Esophagus muscularis mucosa (tissue), 4 donors: Measurements from ENCODE around the gene DCTPP1. TPM values are rescaled to one million over a fixed set of nuclear protein-coding genes. Genes with fewer than 3 reads are reported as not detected.
"Not testable (repeated sequence)": the region's sequence is repeated elsewhere in the genome, so short reads cannot be mapped to it uniquely, and the experiment has no call there.

Experiments used
- DNase-seq: peaks from one replicate; pipeline ENCODE4 v3.0.0-alpha.2; 2017; ENCODE audit errors: extremely low spot score
- H3K27ac ChIP-seq, 4 donors: fragments of 200-600 bp; sonication (generic); replicated peaks in 1 of 4; 1 replicate in 3 of 4; 2 replicates in 1 of 4; pipeline ENCODE4 v1.5.1; 2016 to 2019; ENCODE audit warnings: mild to moderate bottlenecking in 1 of 4
- H3K27me3 ChIP-seq, 4 donors: fragments of 200-600 bp; sonication (generic); one replicate each; pipeline versions ENCODE4 v1.5.1 to v1.6.0; 2016 to 2019
- H3K36me3 ChIP-seq, 4 donors: fragments of 200-600 bp; sonication (generic); one replicate each; pipeline ENCODE4 v1.5.1; 2016 to 2019
- H3K4me1 ChIP-seq, 4 donors: fragments of 200-600 bp; sonication (generic); one replicate each; pipeline ENCODE4 v1.5.1; 2016 to 2019
- H3K4me3 ChIP-seq, 4 donors: fragments of 200-600 bp; sonication (generic); 1 replicate in 2 of 4; 2 replicates in 2 of 4; pipeline ENCODE4 v1.5.1; 2016 to 2019; ENCODE audit warnings: mild to moderate bottlenecking in 4 of 4, moderate library complexity in 1 of 4
- H3K9me3 ChIP-seq, 4 donors: fragments of 200-600 bp; sonication (generic); 1 replicate in 3 of 4; 2 replicates in 1 of 4; pipeline ENCODE4 v1.5.1; 2016 to 2019
- CTCF ChIP-seq, 3 experiments: fragments of 200-600 bp in 2 of 3; fragments of 450-650 bp in 1 of 3; sonication (generic) in 2 of 3; IDR thresholded peaks; one replicate each; pipeline ENCODE4 v1.5.1; 2017 to 2019; ENCODE audit warnings: antibody characterized with exemption in 3 of 3, mild to moderate bottlenecking in 2 of 3, moderate library complexity in 1 of 3
- EP300 ChIP-seq: sonication (generic); formaldehyde crosslinking; IDR thresholded peaks from one replicate; pipeline ENCODE4 v1.6.1; 2017; ENCODE audit warnings: antibody characterized with exemption
- POLR2A ChIP-seq: fragments of 450-650 bp; IDR thresholded peaks from one replicate; pipeline ENCODE4 v1.6.1; 2017; ENCODE audit warnings: antibody characterized with exemption, moderate library complexity, mild to moderate bottlenecking, low read depth
- POLR2AphosphoS5 ChIP-seq, 2 donors: sonication (generic); formaldehyde crosslinking; IDR thresholded peaks; one replicate each; pipeline ENCODE4 v1.6.1; 2017; ENCODE audit warnings: antibody characterized with exemption in 2 of 2
- WGBS: methylation state at CpG from one replicate; pipeline ENCODE4 v1.1.5; 2018; 5-methylcytosine and 5-hydroxymethylcytosine counted together
- intact Hi-C: fragments of 100-400 bp; cut with DNase I; formaldehyde crosslinking; loops from one replicate; pipeline ENCODE4 v1.15.1; 2023
- total RNA-seq, 4 donors: library from RNA; depleted of rRNA; stranded (reverse); fragments of >200 nt; gene quantifications; one replicate each; pipeline versions ENCODE4 v1.1.0 to v1.2.1, GENCODE V29; 2016

Gene DCTPP1
- total RNA-seq, 4 donors from 2014 or later, result 11.1 to 21.7 (median 14.1) TPM

DNA sequence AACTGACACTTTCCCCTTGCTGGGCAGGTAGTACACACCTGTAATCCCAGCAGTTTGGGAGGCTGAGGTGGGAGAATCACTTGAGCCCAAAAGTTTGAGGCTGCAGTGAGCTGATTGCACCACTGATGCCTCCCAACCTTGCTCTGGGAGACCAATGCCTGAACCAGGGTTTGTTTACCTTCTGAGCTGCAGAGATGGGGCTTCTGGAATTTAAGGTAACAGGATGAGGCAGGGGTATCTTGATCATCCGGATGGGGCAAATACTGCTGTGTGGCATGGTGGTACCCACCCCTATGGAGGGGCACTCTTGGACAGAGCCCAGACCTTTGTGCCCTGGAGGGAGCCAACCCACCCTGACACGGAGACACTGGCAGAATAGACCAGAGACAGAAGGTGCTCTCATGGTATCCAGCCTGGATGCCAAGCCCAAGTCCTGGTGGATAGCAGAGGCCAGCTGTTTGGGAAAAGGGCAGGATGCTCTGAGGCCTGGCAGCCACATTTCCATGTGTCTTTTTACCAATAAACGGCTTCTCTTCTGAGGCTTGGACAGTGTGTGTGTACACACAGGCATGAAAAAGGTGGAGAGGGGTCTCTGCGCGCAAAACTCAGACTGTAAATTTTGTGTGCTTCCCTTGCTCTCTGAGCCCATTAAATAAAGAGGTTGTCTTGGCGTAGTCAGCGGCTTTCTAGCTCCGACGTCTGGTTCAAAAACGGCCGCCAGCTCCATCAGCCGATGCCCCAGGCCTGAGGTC, 30.2 kb downstream of the DCTPP1 start:
- no peak for DNase-seq
- peak overlapping the region; percentile 88 to 92 (median 90) for H3K27ac ChIP-seq
- peaks cover 18 to 53% (median 49%) of the 10 kb centered on the region in 4 donors for H3K4me1 ChIP-seq
- H3K27me3 ChIP-seq, result no peaks in the 10 kb centered on the region
- peak overlapping the region; percentile 62 to 78 (median 68) for H3K4me3 ChIP-seq
- intact Hi-C loops, result loop anchor here (10.0 kb wide), 2 partner anchors 45 to 305 kb away; partner anchors contain the start of genes CD2BP2, TBX6 and YPEL3
- H3K36me3 ChIP-seq, result peaks cover 6 to 22% (median 16%) of the 10 kb centered on the region in 4 donors
- no peaks in the 10 kb centered on the region for H3K9me3 ChIP-seq
- no peak for TF ChIP-seq CTCF (IDR thresholded peaks at IDR 0.05)
- TF ChIP-seq POLR2AphosphoS5 (IDR thresholded peaks at IDR 0.05), result no peak
- no peak for TF ChIP-seq EP300
- no peak for TF ChIP-seq POLR2A
- 25% methylated on average over 5 of the region's 12 CpGs for WGBS

DNA sequence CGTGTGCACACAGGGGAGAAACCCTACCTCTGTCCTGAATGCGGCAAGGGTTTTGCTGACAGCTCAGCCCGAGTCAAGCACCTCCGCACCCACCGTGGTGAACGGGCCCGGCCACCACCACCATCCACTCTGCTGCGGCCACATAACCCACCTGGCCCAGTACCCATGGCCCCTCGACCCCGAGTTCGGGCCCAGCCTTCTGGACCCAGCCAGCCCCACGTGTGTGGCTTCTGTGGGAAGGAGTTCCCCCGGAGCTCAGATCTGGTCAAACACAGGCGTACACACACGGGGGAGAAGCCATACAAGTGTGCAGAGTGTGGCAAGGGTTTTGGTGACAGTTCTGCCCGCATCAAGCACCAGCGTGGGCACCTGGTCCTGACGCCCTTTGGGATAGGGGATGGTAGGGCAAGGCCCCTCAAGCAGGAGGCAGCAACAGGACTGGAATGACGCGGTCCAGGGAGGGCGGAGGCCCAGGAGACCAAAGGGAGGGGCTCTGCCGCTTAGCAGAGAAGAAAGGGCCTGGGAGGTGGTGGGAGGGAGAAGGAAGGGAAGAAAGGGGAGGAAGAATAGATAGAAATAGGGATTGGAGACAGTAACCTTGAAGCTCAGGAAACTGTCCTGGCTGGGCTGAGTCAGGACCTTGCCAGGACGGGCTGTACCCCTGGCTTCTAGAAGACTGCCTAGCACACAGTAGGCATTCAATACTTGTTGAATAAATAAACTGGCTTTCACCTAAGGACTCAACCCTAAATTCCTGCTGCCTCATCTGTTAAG, 31.0 kb downstream of the DCTPP1 start:
- Histone ChIP-seq H3K9me3 (no peaks in the 10 kb centered on the region), H3K4me3 (no peak overlapping the region), H3K36me3 (peaks cover 6 to 22% (median 16%) of the 10 kb centered on the region in 4 donors), H3K27me3 (no peaks in the 10 kb centered on the region), H3K4me1 (peaks cover 24 to 60% (median 57%) of the 10 kb centered on the region in 4 donors), H3K27ac (peak overlapping the region; percentile 88 to 92 (median 90))
- DNase-seq, result no peak
- intact Hi-C loops, result no loop called here
- no peak for TF ChIP-seq POLR2A
- TF ChIP-seq EP300, result no peak
- TF ChIP-seq CTCF (IDR thresholded peaks at IDR 0.05), result no peak
- TF ChIP-seq POLR2AphosphoS5 (IDR thresholded peaks at IDR 0.05), result no peak
- 63% methylated on average over 9 of the region's 23 CpGs for WGBS

DNA sequence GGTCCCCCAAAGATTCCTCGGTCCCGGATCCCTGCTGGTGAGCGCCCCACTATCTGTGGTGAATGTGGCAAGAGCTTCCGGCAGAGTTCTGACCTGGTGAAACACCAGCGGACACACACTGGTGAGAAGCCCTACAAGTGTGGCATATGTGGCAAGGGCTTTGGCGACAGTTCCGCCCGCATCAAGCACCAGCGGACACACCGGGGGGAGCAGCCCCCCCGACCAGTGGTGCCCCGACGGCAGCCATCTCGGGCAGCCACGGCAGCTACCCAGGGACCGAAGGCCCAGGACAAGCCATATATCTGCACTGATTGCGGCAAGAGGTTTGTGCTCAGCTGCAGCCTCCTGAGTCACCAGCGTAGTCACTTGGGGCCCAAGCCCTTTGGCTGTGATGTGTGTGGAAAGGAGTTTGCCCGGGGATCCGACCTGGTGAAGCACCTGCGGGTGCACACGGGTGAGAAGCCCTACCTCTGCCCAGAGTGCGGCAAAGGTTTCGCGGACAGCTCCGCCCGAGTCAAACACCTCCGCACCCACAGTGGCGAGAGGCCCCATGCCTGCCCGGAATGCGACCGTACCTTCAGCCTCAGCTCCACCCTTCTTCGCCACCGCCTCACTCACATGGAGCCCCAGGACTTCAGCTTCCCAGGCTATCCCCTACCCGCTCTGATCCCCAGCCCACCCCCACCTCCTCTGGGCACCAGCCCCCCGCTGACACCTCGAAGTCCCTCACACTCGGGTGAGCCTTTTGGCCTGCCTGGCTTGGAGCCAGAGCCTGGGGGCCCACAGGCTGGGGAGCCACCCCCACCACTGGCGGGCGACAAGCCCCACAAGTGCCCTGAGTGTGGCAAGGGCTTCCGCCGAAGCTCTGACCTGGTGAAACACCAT, 31.8 kb downstream of the DCTPP1 start:
- intact Hi-C loops, result no loop called here
- no peak for TF ChIP-seq CTCF (IDR thresholded peaks at IDR 0.05)
- no peak for TF ChIP-seq POLR2AphosphoS5 (IDR thresholded peaks at IDR 0.05)
- no peak for TF ChIP-seq EP300
- no peak for TF ChIP-seq POLR2A

DNA sequence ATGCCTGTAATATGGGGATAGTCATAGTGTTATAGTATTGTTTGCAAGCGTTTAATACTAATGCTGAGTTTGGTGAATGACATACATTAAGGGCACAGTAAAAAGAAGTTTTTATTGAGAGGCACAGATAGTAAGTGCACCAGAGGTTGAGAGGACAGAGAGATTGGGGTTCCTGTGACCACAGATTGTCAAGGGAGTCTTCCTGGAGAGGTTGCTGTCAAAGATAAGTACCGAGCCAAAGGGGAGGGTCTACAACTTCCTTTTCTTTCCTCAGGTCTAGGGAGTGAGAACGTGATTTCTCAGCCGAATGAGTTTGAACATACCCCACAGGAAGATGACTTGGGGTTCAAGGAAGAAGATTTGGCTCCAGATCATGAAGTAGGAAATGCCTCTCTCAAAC, 32.8 kb downstream of the DCTPP1 start:
- peaks cover 6 to 22% (median 16%) of the 10 kb centered on the region in 4 donors for H3K36me3 ChIP-seq
- no peaks in the 10 kb centered on the region for H3K27me3 ChIP-seq
- WGBS, result 70% methylated on average over 4 of the region's 4 CpGs
- intact Hi-C loops, result no loop called here
- no peak for DNase-seq
- H3K4me3 ChIP-seq, result no peak overlapping the region
- H3K27ac ChIP-seq, result no peak overlapping the region
- peaks cover 24 to 61% (median 57%) of the 10 kb centered on the region in 4 donors for H3K4me1 ChIP-seq
- H3K9me3 ChIP-seq, result no peaks in the 10 kb centered on the region
- no peak for TF ChIP-seq POLR2AphosphoS5 (IDR thresholded peaks at IDR 0.05)
- TF ChIP-seq POLR2A, result no peak
- no peak for TF ChIP-seq CTCF (IDR thresholded peaks at IDR 0.05)
- TF ChIP-seq EP300, result no peak

More for the DNA sequence above, 31.8 kb downstream of the DCTPP1 start:
- no peak for DNase-seq
- 94% methylated on average over 22 of the region's 42 CpGs for WGBS
- Histone ChIP-seq H3K9me3 (no peaks in the 10 kb centered on the region), H3K27ac (no peak overlapping the region), H3K36me3 (peaks cover 6 to 22% (median 16%) of the 10 kb centered on the region in 4 donors), H3K27me3 (no peaks in the 10 kb centered on the region), H3K4me3 (no peak overlapping the region), H3K4me1 (peaks cover 24 to 61% (median 57%) of the 10 kb centered on the region in 4 donors)

DNA sequence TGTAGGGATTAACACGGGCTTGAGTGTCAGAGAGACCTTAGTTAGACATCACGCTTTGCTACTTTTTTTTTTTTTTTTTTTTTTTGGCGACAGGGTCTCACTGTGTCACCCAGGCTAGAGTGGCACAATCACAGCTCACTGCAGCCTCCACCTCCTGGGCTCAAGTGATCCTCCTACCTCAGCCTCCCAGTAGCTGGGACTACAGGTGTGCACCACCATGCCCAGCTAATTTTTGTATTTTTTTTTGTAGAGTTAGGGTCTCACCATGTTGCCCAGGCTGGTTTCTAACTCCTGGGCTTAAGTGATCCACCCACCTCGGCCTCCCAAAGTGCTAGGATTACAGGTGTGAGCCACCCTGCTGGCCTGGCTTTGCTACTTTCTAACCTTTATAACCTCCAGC, 33.2 kb downstream of the DCTPP1 start:
- DNase-seq, H3K9me3 ChIP-seq, intact Hi-C loops, H3K27me3 ChIP-seq, H3K27ac ChIP-seq: not testable (repeated sequence)
- 76% methylated on average over 4 of the region's 4 CpGs for WGBS
- Histone ChIP-seq H3K4me3 (peak overlapping the region in 1 of 4 donors; percentile 93), H3K36me3 (peaks cover 6 to 22% (median 16%) of the 10 kb centered on the region in 4 donors), H3K4me1 (peaks cover 24 to 61% (median 57%) of the 10 kb centered on the region in 4 donors)
